OCI-LY1 (cell line): ENCODE data around the gene TPCN2.

Experiments
- EZH2 ChIP-seq: fragments of 200-600 bp; sonication (generic), shearing (Covaris generic); IDR thresholded peaks from 2 replicates; pipeline ENCODE4 v1.8.0; 2017; ENCODE audit warnings: borderline replicate concordance, mixed run types, mild to moderate bottlenecking, antibody characterized with exemption, low read length, moderate library complexity, mixed read lengths
- TF ChIP-seq, protein P1 (sequence below): fragments of 200-600 bp; sonication (generic), shearing (Covaris generic); IDR thresholded peaks from 2 replicates; pipeline ENCODE4 v1.5.1; 2017; ENCODE audit warnings: mild to moderate bottlenecking, antibody characterized with exemption, low read length, moderate library complexity, mixed read lengths

DNA sequence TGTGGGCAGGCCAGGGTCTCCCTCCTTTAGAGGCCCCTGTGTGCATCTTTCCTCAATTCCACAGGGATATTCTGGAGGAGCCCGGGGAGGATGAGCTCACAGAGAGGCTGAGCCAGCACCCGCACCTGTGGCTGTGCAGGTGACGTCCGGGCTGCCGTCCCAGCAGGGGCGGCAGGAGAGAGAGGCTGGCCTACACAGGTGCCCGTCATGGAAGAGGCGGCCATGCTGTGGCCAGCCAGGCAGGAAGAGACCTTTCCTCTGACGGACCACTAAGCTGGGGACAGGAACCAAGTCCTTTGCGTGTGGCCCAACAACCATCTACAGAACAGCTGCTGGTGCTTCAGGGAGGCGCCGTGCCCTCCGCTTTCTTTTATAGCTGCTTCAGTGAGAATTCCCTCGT lies 39.1 kb downstream of the TPCN2 start:
- TF ChIP-seq, protein P1, sequence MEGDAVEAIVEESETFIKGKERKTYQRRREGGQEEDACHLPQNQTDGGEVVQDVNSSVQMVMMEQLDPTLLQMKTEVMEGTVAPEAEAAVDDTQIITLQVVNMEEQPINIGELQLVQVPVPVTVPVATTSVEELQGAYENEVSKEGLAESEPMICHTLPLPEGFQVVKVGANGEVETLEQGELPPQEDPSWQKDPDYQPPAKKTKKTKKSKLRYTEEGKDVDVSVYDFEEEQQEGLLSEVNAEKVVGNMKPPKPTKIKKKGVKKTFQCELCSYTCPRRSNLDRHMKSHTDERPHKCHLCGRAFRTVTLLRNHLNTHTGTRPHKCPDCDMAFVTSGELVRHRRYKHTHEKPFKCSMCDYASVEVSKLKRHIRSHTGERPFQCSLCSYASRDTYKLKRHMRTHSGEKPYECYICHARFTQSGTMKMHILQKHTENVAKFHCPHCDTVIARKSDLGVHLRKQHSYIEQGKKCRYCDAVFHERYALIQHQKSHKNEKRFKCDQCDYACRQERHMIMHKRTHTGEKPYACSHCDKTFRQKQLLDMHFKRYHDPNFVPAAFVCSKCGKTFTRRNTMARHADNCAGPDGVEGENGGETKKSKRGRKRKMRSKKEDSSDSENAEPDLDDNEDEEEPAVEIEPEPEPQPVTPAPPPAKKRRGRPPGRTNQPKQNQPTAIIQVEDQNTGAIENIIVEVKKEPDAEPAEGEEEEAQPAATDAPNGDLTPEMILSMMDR, result no peak
- no peak for TF ChIP-seq EZH2
